Skin epidermis (tissue), 12 donors: ENCODE data around the gene NCOA3.
"Not testable (repeated sequence)": the region's sequence is repeated elsewhere in the genome, so short reads cannot be mapped to it uniquely, and the experiment has no call there.

Experiments
- H3K27ac ChIP-seq, 21 experiments: fragments of 200-600 bp; sonication (generic) in 11 of 21; one replicate each; pipeline ENCODE4 v1.5.0; 2020; ENCODE audit warnings: mild to moderate bottlenecking in 3 of 21, inconsistent platforms in 2 of 21, moderate library complexity in 2 of 21
- H3K4me3 ChIP-seq, 7 experiments: fragments of 200-600 bp; sonication (generic) in 2 of 7; one replicate each; pipeline ENCODE4 v1.5.0; 2020; ENCODE audit warnings: inconsistent platforms in 2 of 7, mild to moderate bottlenecking in 2 of 7, moderate library complexity in 1 of 7

NCOA3 gene

GRCh38 chr20:47501482-47502270, at the start of gene NCOA3:
TSS of gene NCOA3 (plus strand) at chr20:47501887. CDS start at chr20:47622248, 120,361 bp downstream.
- Histone ChIP-seq H3K27ac (peak within 1 kb of the TSS; percentile 71 to 99 (median 96)), H3K4me3 (peak within 1 kb of the TSS; percentile 56 to 97 (median 89))

- H3K4me3 ChIP-seq, result no peak overlapping the region
- H3K27ac ChIP-seq, result peak overlapping the region in 3 of 21 experiments; percentile 3 to 55 (median 12)
These were observed 48.9 kb upstream of the NCOA3 start for GRCh38 chr20:47452736-47453161.

GRCh38 chr20:47453167-47453782, 48.4 kb upstream of the NCOA3 start:
- peak overlapping the region in 4 of 21 experiments; percentile 3 to 55 (median 16) for H3K27ac ChIP-seq
- H3K4me3 ChIP-seq, result no peak overlapping the region

GRCh38 chr20:47454298-47455132, 47.2 kb upstream of the NCOA3 start:
- Histone ChIP-seq H3K4me3 (no peak overlapping the region), H3K27ac (peak overlapping the region in 8 of 21 experiments; percentile 15 to 55 (median 21))

- no peak overlapping the region for H3K4me3 ChIP-seq
- peak overlapping the region in 9 of 21 experiments; percentile 15 to 55 (median 22) for H3K27ac ChIP-seq
These were observed 46.3 kb upstream of the NCOA3 start for GRCh38 chr20:47455133-47456040.

- H3K27ac ChIP-seq, result peak overlapping the region in 4 of 21 experiments; percentile 11 to 55 (median 32)
- no peak overlapping the region for H3K4me3 ChIP-seq
These were observed 45.6 kb upstream of the NCOA3 start for GRCh38 chr20:47456041-47456537.

GRCh38 chr20:47456952-47457724, 44.5 kb upstream of the NCOA3 start:
- H3K4me3 ChIP-seq, result no peak overlapping the region
- H3K27ac ChIP-seq, result peak overlapping the region in 1 of 21 experiments; percentile 26

- H3K4me3 ChIP-seq, result not testable (repeated sequence)
These were observed 43.2 kb upstream of the NCOA3 start for GRCh38 chr20:47458280-47459050.

GRCh38 chr20:47459344-47460073, 42.2 kb upstream of the NCOA3 start:
- H3K27ac ChIP-seq, result no peak overlapping the region
- no peak overlapping the region for H3K4me3 ChIP-seq

More at GRCh38 chr20:47458280-47459050, 43.2 kb upstream of the NCOA3 start:
- peak overlapping the region in 1 of 21 experiments; percentile 42 for H3K27ac ChIP-seq

- not testable (repeated sequence) for H3K4me3 ChIP-seq, H3K27ac ChIP-seq
These were observed 41.0 kb upstream of the NCOA3 start for GRCh38 chr20:47460761-47461112.

GRCh38 chr20:47461120-47461685, 40.5 kb upstream of the NCOA3 start:
- Histone ChIP-seq H3K27ac (no peak overlapping the region), H3K4me3 (no peak overlapping the region)

GRCh38 chr20:47461906-47462305, 39.8 kb upstream of the NCOA3 start:
- H3K27ac ChIP-seq, H3K4me3 ChIP-seq: not testable (repeated sequence)

GRCh38 chr20:47464380-47465101, 37.1 kb upstream of the NCOA3 start:
- peak overlapping the region in 10 of 21 experiments; percentile 3 to 67 (median 43) for H3K27ac ChIP-seq

GRCh38 chr20:47465335-47466090, 36.2 kb upstream of the NCOA3 start:
- no peak overlapping the region for H3K4me3 ChIP-seq
- H3K27ac ChIP-seq, result peak overlapping the region in 10 of 21 experiments; percentile 0 to 64 (median 37)

More at GRCh38 chr20:47464380-47465101, 37.1 kb upstream of the NCOA3 start:
- no peak overlapping the region for H3K4me3 ChIP-seq

- Histone ChIP-seq H3K27ac (no peak overlapping the region), H3K4me3 (no peak overlapping the region)
These were observed 35.5 kb upstream of the NCOA3 start for GRCh38 chr20:47466213-47466612.
